ENCODE results near the gene ZFP28.

ZFP28 gene

DNA sequence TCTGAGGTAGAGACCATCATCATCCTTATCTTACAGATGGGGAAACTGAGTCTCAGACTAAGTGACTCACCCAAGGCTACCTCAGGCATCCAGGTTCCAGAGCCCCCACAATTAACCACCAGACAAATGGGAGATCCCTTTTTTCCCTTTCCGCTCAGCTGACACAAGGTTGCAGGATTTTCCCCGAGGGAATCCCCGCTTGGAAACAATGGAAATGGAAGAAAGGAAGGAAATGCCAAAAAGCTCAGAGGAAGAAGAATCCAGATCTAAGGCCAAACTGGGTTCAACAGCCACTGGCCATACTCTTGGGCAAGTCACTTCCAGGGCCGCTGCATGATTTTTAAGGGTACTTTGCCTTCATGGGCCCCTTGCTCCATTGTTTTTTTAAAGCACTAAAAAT is 57.9 kb downstream of the ZFP28 start:
- no peak for DNase-seq (ENCODE audit: low spot score)

DNA sequence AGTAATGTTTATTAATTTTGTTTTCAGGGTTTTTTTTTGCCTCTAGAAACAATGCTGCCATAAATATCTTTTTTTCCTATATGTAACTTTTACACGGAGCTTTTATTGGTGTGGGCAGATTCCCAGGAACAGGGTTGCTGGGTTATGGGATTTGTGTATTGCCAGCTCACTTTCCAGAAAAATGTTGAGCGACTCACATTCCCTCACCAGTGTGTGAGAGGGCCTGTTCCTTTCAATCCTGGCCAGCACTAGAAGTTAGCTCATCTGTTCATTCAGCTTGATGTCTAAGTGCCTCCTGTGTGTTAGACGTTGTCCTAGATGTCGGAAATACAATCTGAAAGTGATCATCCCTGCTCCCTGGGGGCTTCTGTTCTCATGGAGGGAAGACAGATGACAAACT is 58.9 kb downstream of the ZFP28 start:
- no peak for DNase-seq (ENCODE audit: low spot score)

DNA sequence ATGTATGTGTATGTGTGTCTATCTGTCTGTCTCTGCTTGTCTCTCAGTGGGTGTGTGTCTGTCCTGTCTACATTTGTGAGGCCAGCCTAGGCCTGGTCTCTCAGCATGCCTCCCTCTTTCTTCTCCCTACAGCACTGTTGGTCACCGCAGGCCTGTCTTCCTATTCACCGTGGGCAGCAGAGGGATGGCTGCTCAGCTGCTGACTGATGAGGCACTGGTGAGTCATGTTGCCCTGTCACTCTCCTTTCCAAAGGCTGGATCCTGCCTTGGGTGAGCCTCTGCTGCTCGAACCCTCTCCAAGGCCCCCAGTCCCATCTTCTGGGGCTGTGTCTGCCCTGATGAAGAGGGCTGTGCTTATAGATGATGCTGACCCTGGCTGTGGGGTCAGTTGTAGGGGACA is 62.6 kb downstream of the ZFP28 start:
- no peak for DNase-seq (ENCODE audit: low spot score)

DNA sequence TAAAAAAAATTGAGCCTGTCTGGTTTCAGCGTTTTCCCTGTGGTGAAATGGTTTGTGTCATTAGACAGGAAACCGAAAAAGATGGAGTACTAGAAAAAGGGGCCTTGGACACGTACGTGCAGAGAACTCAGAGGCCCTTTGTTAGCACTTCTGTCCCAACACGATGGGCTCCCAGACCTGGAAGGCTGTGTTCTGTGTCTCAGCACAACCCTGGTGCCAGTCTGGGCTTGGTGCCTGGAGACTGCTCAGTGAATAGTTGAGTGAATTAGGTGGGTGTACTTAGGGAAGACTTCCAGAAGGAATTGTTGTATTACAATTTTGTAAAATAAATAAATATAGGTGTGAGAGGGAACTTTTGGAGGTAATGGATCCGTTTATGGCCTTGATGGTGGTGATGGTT is 65.1 kb downstream of the ZFP28 start:
- no peak for DNase-seq (ENCODE audit: low spot score)

Data from CD4-positive, alpha-beta T cell treated with Interleukin-6 at 100 ng/mL for 8 hours (primary cell).